Upper lobe of right lung (tissue), 1 donor: ENCODE results near the gene MAN1A1. TPM values are rescaled to one million over a fixed set of nuclear protein-coding genes. Genes with fewer than 3 reads are reported as not detected.
"Not testable (repeated sequence)": the region's sequence is repeated elsewhere in the genome, so short reads cannot be mapped to it uniquely, and the experiment has no call there.

Experiments used
- ATAC-seq: fragments of 200-7000 bp; cut with Tn5 transposase; one replicate; pipeline ENCODE4 v1.9.1; 2020; ENCODE audit warnings: mild to moderate bottlenecking, moderate library complexity
- DNase-seq: peaks from one replicate; pipeline ENCODE4 v3.0.0-alpha.2; 2020
- H3K27ac ChIP-seq: fragments of 200-600 bp; one replicate; pipeline ENCODE4 v1.8.0; 2022
- H3K27me3 ChIP-seq: fragments of 200-600 bp; one replicate; pipeline ENCODE4 v1.8.0; 2022; ENCODE audit warnings: mild to moderate bottlenecking
- H3K36me3 ChIP-seq: fragments of 200-600 bp; one replicate; pipeline ENCODE4 v1.8.0; 2022
- H3K4me1 ChIP-seq: fragments of 200-600 bp; one replicate; pipeline ENCODE4 v1.8.0; 2022
- H3K4me3 ChIP-seq: fragments of 200-600 bp; one replicate; pipeline ENCODE4 v1.8.0; 2022; ENCODE audit warnings: mild to moderate bottlenecking
- H3K9me3 ChIP-seq: fragments of 200-600 bp; one replicate; pipeline ENCODE4 v1.8.0; 2022
- CTCF ChIP-seq: fragments of 200-600 bp; IDR thresholded peaks from one replicate; pipeline ENCODE4 v1.8.0; 2022; ENCODE audit warnings: antibody characterized with exemption
- intact Hi-C: fragments of 100-400 bp; cut with DNase I; formaldehyde crosslinking; loops from one replicate; pipeline ENCODE4 v1.11.0; 2022
- total RNA-seq: library from RNA; stranded (reverse); fragmentation: NEBNext Ultra II Directional; extraction: Animal tissue kit (Norgen Biotek cat#: 25700); gene quantifications from one replicate; pipeline ENCODE4 v1.2.1, GENCODE V29; 2021
- donor health status: DM: no; HTN: yes; CAD: no; lungs with severe emphysema.

The MAN1A1 gene
- total RNA-seq, 1 donor from 2014 or later, result 74.0 TPM

GRCh38 chr6:119161438-119161837 lies 188.1 kb downstream of the MAN1A1 start:
- no peak for TF ChIP-seq CTCF
- H3K9me3 ChIP-seq, result no peaks in the 10 kb centered on the region
- no peak for DNase-seq
- ATAC-seq, result no peak
- no peaks in the 10 kb centered on the region for H3K27me3 ChIP-seq
- H3K27ac ChIP-seq, result no peak overlapping the region
- no peaks in the 10 kb centered on the region for H3K36me3 ChIP-seq
- intact Hi-C loops, result no loop called here
- H3K4me1 ChIP-seq, result no peaks in the 10 kb centered on the region
- H3K4me3 ChIP-seq, result no peak overlapping the region

DNA sequence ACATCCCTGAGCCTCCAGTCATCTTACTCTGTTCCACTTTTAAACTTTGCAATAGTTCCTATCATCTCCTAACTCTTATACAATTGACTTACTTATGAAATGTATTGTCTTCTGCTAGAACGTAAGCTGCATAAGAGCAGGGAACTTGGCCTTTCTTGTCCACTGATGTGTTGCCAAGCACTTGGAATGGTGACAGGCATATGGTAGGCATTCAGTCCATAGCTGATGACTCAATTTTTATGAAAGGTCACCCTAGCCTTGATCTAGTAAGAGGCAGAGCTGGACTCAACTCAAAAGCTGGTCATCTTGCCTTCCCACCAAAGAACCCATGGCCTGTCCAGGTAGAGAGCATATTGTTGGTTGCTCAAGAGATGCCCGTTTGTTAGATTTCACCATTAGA lies 188.7 kb downstream of the MAN1A1 start:
- no peaks in the 10 kb centered on the region for H3K27me3 ChIP-seq
- DNase-seq (no peak), ATAC-seq (no peak)
- H3K4me1 ChIP-seq, result no peaks in the 10 kb centered on the region
- H3K36me3 ChIP-seq, result no peaks in the 10 kb centered on the region
- TF ChIP-seq CTCF, result no peak
- H3K9me3 ChIP-seq, result no peaks in the 10 kb centered on the region
- intact Hi-C loops, result no loop called here
- no peak overlapping the region for H3K4me3 ChIP-seq
- no peak overlapping the region for H3K27ac ChIP-seq

- H3K36me3 ChIP-seq, result no peaks in the 10 kb centered on the region
- DNase-seq, result no peak
- peak overlapping the region; percentile 21 for H3K27ac ChIP-seq
- TF ChIP-seq CTCF, result no peak
- no peaks in the 10 kb centered on the region for H3K27me3 ChIP-seq
- intact Hi-C loops, result no loop called here
- no peaks in the 10 kb centered on the region for H3K9me3 ChIP-seq
- ATAC-seq, result peak; percentile 86
- H3K4me3 ChIP-seq, result no peak overlapping the region
- no peaks in the 10 kb centered on the region for H3K4me1 ChIP-seq
These were observed 191.3 kb downstream of the MAN1A1 start for GRCh38 chr6:119158057-119158848.

DNA sequence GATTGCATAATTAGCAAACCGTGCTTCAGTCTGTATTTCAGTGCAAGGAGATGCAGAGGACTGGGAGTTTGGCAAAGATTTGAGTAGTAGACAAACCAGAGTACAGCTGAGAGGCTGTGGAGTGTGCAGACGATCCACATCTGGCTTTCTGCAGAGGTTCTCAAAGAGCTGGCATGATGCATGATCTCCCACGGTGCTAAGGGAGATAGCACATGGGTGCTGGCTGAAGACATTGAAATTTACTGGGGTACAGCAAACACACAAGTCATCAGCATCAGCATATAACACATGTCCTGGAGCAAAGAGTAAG lies 192.1 kb downstream of the MAN1A1 start:
- intact Hi-C loops, result no loop called here
- Histone ChIP-seq H3K9me3 (no peaks in the 10 kb centered on the region), H3K36me3 (no peaks in the 10 kb centered on the region), H3K27me3 (no peaks in the 10 kb centered on the region), H3K4me3 (no peak overlapping the region), H3K4me1 (no peaks in the 10 kb centered on the region), H3K27ac (no peak overlapping the region)
- DNase-seq, result no peak
- ATAC-seq, result no peak
- TF ChIP-seq CTCF, result no peak

- H3K36me3 ChIP-seq, result no peaks in the 10 kb centered on the region
- no peaks in the 10 kb centered on the region for H3K9me3 ChIP-seq
- ATAC-seq (no peak), DNase-seq (no peak)
- H3K4me1 ChIP-seq, result no peaks in the 10 kb centered on the region
- no peak overlapping the region for H3K4me3 ChIP-seq
- no peaks in the 10 kb centered on the region for H3K27me3 ChIP-seq
- intact Hi-C loops, result no loop called here
- H3K27ac ChIP-seq, result no peak overlapping the region
- no peak for TF ChIP-seq CTCF
These were observed 192.6 kb downstream of the MAN1A1 start for GRCh38 chr6:119156757-119157505.

- H3K9me3 ChIP-seq, H3K27me3 ChIP-seq, H3K27ac ChIP-seq, ATAC-seq, H3K4me3 ChIP-seq, intact Hi-C loops, H3K4me1 ChIP-seq, H3K36me3 ChIP-seq, DNase-seq: not testable (repeated sequence)
These were observed 193.5 kb downstream of the MAN1A1 start for GRCh38 chr6:119156082-119156481.
